ENCODE results near the gene NBPF11. TPM values are rescaled to one million over a fixed set of nuclear protein-coding genes. Genes with fewer than 3 reads are reported as not detected.
"Not testable (repeated sequence)": the region's sequence is repeated elsewhere in the genome, so short reads cannot be mapped to it uniquely, and the experiment has no call there.

The NBPF11 gene
- polyA plus RNA-seq, 2 donors = 3.1 to 6.5 TPM

- Histone ChIP-seq H3K27ac (ENCODE audit: low read depth in 2 of 2, low read length in 1 of 2) (no peak overlapping the region), H3K4me1 (ENCODE audit: control insufficient read depth in 2 of 2, insufficient read depth in 2 of 2, low read length in 1 of 2) (no peaks in the 10 kb centered on the region), H3K9me3 (ENCODE audit: control insufficient read depth in 2 of 2, insufficient read depth in 1 of 2, low read depth in 1 of 2, low read length in 1 of 2) (peaks cover 0 to 12% of the 10 kb centered on the region in 2 donors), H3K4me3 (ENCODE audit: low read depth in 1 of 2, low read length in 2 of 2) (no peak overlapping the region), H3K27me3 (ENCODE audit: control insufficient read depth in 1 of 2, insufficient read depth in 2 of 2, low read length in 2 of 2) (peaks cover 0 to 8% of the 10 kb centered on the region in 2 donors), H3K36me3 (ENCODE audit: control insufficient read depth in 2 of 2, insufficient read depth in 2 of 2, low read length in 1 of 2) (no peaks in the 10 kb centered on the region)
- WGBS, 2 donors = 87 to 92% methylated on average over 25 of the region's 25 CpGs
Measured at GRCh38 chr1:148162363-148162762, 10.3 kb upstream of the NBPF11 start.

- H3K4me1 ChIP-seq (ENCODE audit: control insufficient read depth in 2 of 2, insufficient read depth in 2 of 2, low read length in 1 of 2) = no peaks in the 10 kb centered on the region
- 74 to 77% methylated on average over 42 of the region's 42 CpGs for WGBS, 2 donors
- H3K9me3 ChIP-seq (ENCODE audit: control insufficient read depth in 2 of 2, insufficient read depth in 1 of 2, low read depth in 1 of 2, low read length in 1 of 2) = peaks cover 0 to 12% of the 10 kb centered on the region in 2 donors
- H3K27ac ChIP-seq (ENCODE audit: low read depth in 2 of 2, low read length in 1 of 2) = no peak overlapping the region
- peaks cover 0 to 8% of the 10 kb centered on the region in 2 donors for H3K27me3 ChIP-seq (ENCODE audit: control insufficient read depth in 1 of 2, insufficient read depth in 2 of 2, low read length in 2 of 2)
- H3K36me3 ChIP-seq (ENCODE audit: control insufficient read depth in 2 of 2, insufficient read depth in 2 of 2, low read length in 1 of 2) = no peaks in the 10 kb centered on the region
- H3K4me3 ChIP-seq (ENCODE audit: low read depth in 1 of 2, low read length in 2 of 2) = no peak overlapping the region
Measured at GRCh38 chr1:148161053-148161901, 9.2 kb upstream of the NBPF11 start.

GRCh38 chr1:148160343-148161052 lies 8.4 kb upstream of the NBPF11 start:
- no peak overlapping the region for H3K4me3 ChIP-seq (ENCODE audit: low read depth in 1 of 2, low read length in 2 of 2)
- peaks cover 0 to 8% of the 10 kb centered on the region in 2 donors for H3K27me3 ChIP-seq (ENCODE audit: control insufficient read depth in 1 of 2, insufficient read depth in 2 of 2, low read length in 2 of 2)
- no peaks in the 10 kb centered on the region for H3K36me3 ChIP-seq (ENCODE audit: control insufficient read depth in 2 of 2, insufficient read depth in 2 of 2, low read length in 1 of 2)
- H3K9me3 ChIP-seq (ENCODE audit: control insufficient read depth in 2 of 2, insufficient read depth in 1 of 2, low read depth in 1 of 2, low read length in 1 of 2) = peaks cover 0 to 12% of the 10 kb centered on the region in 2 donors
- H3K4me1 ChIP-seq (ENCODE audit: control insufficient read depth in 2 of 2, insufficient read depth in 2 of 2, low read length in 1 of 2) = no peaks in the 10 kb centered on the region
- H3K27ac ChIP-seq (ENCODE audit: low read depth in 2 of 2, low read length in 1 of 2) = no peak overlapping the region
- WGBS, 2 donors = 61 to 71% methylated on average over 43 of the region's 43 CpGs

- H3K9me3 ChIP-seq (ENCODE audit: control insufficient read depth in 2 of 2, insufficient read depth in 1 of 2, low read depth in 1 of 2, low read length in 1 of 2) = peaks cover 0 to 12% of the 10 kb centered on the region in 2 donors
- peaks cover 0 to 8% of the 10 kb centered on the region in 2 donors for H3K27me3 ChIP-seq (ENCODE audit: control insufficient read depth in 1 of 2, insufficient read depth in 2 of 2, low read length in 2 of 2)
- H3K36me3 ChIP-seq (ENCODE audit: control insufficient read depth in 2 of 2, insufficient read depth in 2 of 2, low read length in 1 of 2) = no peaks in the 10 kb centered on the region
- no peak overlapping the region for H3K27ac ChIP-seq (ENCODE audit: low read depth in 2 of 2, low read length in 1 of 2)
- 60 to 61% methylated on average over 15 of the region's 15 CpGs for WGBS, 2 donors
- no peak overlapping the region for H3K4me3 ChIP-seq (ENCODE audit: low read depth in 1 of 2, low read length in 2 of 2)
- H3K4me1 ChIP-seq (ENCODE audit: control insufficient read depth in 2 of 2, insufficient read depth in 2 of 2, low read length in 1 of 2) = no peaks in the 10 kb centered on the region
Measured at GRCh38 chr1:148160048-148160342, 7.9 kb upstream of the NBPF11 start.

GRCh38 chr1:148158341-148159003 lies 6.4 kb upstream of the NBPF11 start:
- Histone ChIP-seq H3K36me3 (ENCODE audit: control insufficient read depth in 2 of 2, insufficient read depth in 2 of 2, low read length in 1 of 2) (no peaks in the 10 kb centered on the region), H3K4me1 (ENCODE audit: control insufficient read depth in 2 of 2, insufficient read depth in 2 of 2, low read length in 1 of 2) (no peaks in the 10 kb centered on the region), H3K4me3 (ENCODE audit: low read depth in 1 of 2, low read length in 2 of 2) (no peak overlapping the region), H3K27ac (ENCODE audit: low read depth in 2 of 2, low read length in 1 of 2) (no peak overlapping the region), H3K27me3 (ENCODE audit: control insufficient read depth in 1 of 2, insufficient read depth in 2 of 2, low read length in 2 of 2) (peaks cover 0 to 8% of the 10 kb centered on the region in 2 donors), H3K9me3 (ENCODE audit: control insufficient read depth in 2 of 2, insufficient read depth in 1 of 2, low read depth in 1 of 2, low read length in 1 of 2) (peaks cover 0 to 12% of the 10 kb centered on the region in 2 donors)
- 55 to 60% methylated on average over 11 of the region's 11 CpGs for WGBS, 2 donors

GRCh38 chr1:148157803-148158202 lies 5.7 kb upstream of the NBPF11 start:
- H3K9me3 ChIP-seq (ENCODE audit: control insufficient read depth in 2 of 2, insufficient read depth in 1 of 2, low read depth in 1 of 2, low read length in 1 of 2) = peaks cover 0 to 12% of the 10 kb centered on the region in 2 donors
- H3K36me3 ChIP-seq (ENCODE audit: control insufficient read depth in 2 of 2, insufficient read depth in 2 of 2, low read length in 1 of 2); H3K4me3 ChIP-seq (ENCODE audit: low read depth in 1 of 2, low read length in 2 of 2); H3K27ac ChIP-seq (ENCODE audit: low read depth in 2 of 2, low read length in 1 of 2); H3K27me3 ChIP-seq (ENCODE audit: control insufficient read depth in 1 of 2, insufficient read depth in 2 of 2, low read length in 2 of 2); H3K4me1 ChIP-seq (ENCODE audit: control insufficient read depth in 2 of 2, insufficient read depth in 2 of 2, low read length in 1 of 2): not testable (repeated sequence)
- 33 to 40% methylated on average over 8 to 10 of the region's 23 CpGs for WGBS, 2 donors

- H3K27ac ChIP-seq (ENCODE audit: low read depth in 2 of 2, low read length in 1 of 2); H3K4me3 ChIP-seq (ENCODE audit: low read depth in 1 of 2, low read length in 2 of 2); H3K9me3 ChIP-seq (ENCODE audit: control insufficient read depth in 2 of 2, insufficient read depth in 1 of 2, low read depth in 1 of 2, low read length in 1 of 2); H3K36me3 ChIP-seq (ENCODE audit: control insufficient read depth in 2 of 2, insufficient read depth in 2 of 2, low read length in 1 of 2); H3K27me3 ChIP-seq (ENCODE audit: control insufficient read depth in 1 of 2, insufficient read depth in 2 of 2, low read length in 2 of 2); H3K4me1 ChIP-seq (ENCODE audit: control insufficient read depth in 2 of 2, insufficient read depth in 2 of 2, low read length in 1 of 2): not testable (repeated sequence)
- WGBS, 2 donors = 43 to 57% methylated on average over 6 of the region's 7 CpGs
Measured at GRCh38 chr1:148155494-148156275, 3.6 kb upstream of the NBPF11 start.

GRCh38 chr1:148152795-148153194 lies 714 bp upstream of the NBPF11 start:
- WGBS, 2 donors = 90% methylated on average over 2 to 3 of the region's 3 CpGs
- H3K4me3 ChIP-seq (ENCODE audit: low read depth in 1 of 2, low read length in 2 of 2); H3K4me1 ChIP-seq (ENCODE audit: control insufficient read depth in 2 of 2, insufficient read depth in 2 of 2, low read length in 1 of 2); H3K36me3 ChIP-seq (ENCODE audit: control insufficient read depth in 2 of 2, insufficient read depth in 2 of 2, low read length in 1 of 2); H3K27ac ChIP-seq (ENCODE audit: low read depth in 2 of 2, low read length in 1 of 2); H3K27me3 ChIP-seq (ENCODE audit: control insufficient read depth in 1 of 2, insufficient read depth in 2 of 2, low read length in 2 of 2); H3K9me3 ChIP-seq (ENCODE audit: control insufficient read depth in 2 of 2, insufficient read depth in 1 of 2, low read depth in 1 of 2, low read length in 1 of 2): not testable (repeated sequence)

- peak overlapping the region; percentile 59 to 63 for H3K4me3 ChIP-seq (ENCODE audit: low read depth in 1 of 2, low read length in 2 of 2)
- H3K4me1 ChIP-seq (ENCODE audit: control insufficient read depth in 2 of 2, insufficient read depth in 2 of 2, low read length in 1 of 2); H3K36me3 ChIP-seq (ENCODE audit: control insufficient read depth in 2 of 2, insufficient read depth in 2 of 2, low read length in 1 of 2); H3K9me3 ChIP-seq (ENCODE audit: control insufficient read depth in 2 of 2, insufficient read depth in 1 of 2, low read depth in 1 of 2, low read length in 1 of 2); H3K27me3 ChIP-seq (ENCODE audit: control insufficient read depth in 1 of 2, insufficient read depth in 2 of 2, low read length in 2 of 2): not testable (repeated sequence)
- H3K27ac ChIP-seq (ENCODE audit: low read depth in 2 of 2, low read length in 1 of 2) = peak overlapping the region in 1 of 2 donors; percentile 20
- 0 to 1% methylated on average over 17 to 39 of the region's 40 CpGs for WGBS, 2 donors
Measured at GRCh38 chr1:148151371-148151819, 686 bp downstream of the NBPF11 start.

Data from esophagus (tissue), 2 donors.